Body of pancreas (tissue), 4 donors: ENCODE data around the gene FLRT2. TPM values are rescaled to one million over a fixed set of nuclear protein-coding genes. Genes with fewer than 3 reads are reported as not detected.

Source experiments
- ATAC-seq: fragments of 150-250 bp; one replicate; pipeline ENCODE4 v1.9.1; 2016
- DNase-seq, 4 donors: peaks; one replicate each; pipeline ENCODE4 v3.0.0-alpha.2; 2019
- H3K27ac ChIP-seq, 4 donors: fragments of 200-600 bp; sonication (generic); 1 replicate in 3 of 4; 2 replicates in 1 of 4; pipeline versions ENCODE4 v1.5.1 to v1.6.1; 2016 to 2019; ENCODE audit warnings: mild to moderate bottlenecking in 1 of 4, mixed read lengths in 1 of 4, moderate library complexity in 1 of 4
- H3K27me3 ChIP-seq, 2 donors: fragments of 200-600 bp; sonication (generic); one replicate each; pipeline ENCODE4 v1.6.0; 2016; ENCODE audit warnings: mild to moderate bottlenecking in 1 of 2
- H3K36me3 ChIP-seq, 2 donors: fragments of 200-600 bp; sonication (generic); replicated peaks in 1 of 2; 2 replicates each; pipeline ENCODE4 v1.5.1; 2016; ENCODE audit warnings: low read depth in 2 of 2; ENCODE audit not compliant: insufficient read depth in 1 of 2
- H3K4me1 ChIP-seq: fragments of 200-600 bp; sonication (generic); one replicate; pipeline ENCODE4 v1.6.0; 2016
- H3K4me3 ChIP-seq, 2 donors: fragments of 200-600 bp; sonication (generic); 1 replicate in 1 of 2; 2 replicates in 1 of 2; pipeline ENCODE4 v1.5.1; 2016 to 2019
- H3K9me3 ChIP-seq, 3 donors: fragments of 200-600 bp; sonication (generic); 1 replicate in 2 of 3; 2 replicates in 1 of 3; pipeline ENCODE4 v1.5.1; 2016
- CTCF ChIP-seq, 7 experiments: fragments of 450-650 bp in 4 of 7; fragments of 200-600 bp in 3 of 7; sonication (generic) in 3 of 7; IDR thresholded peaks; one replicate each; pipeline ENCODE4 v1.5.1; 2016 to 2019; ENCODE audit warnings: antibody characterized with exemption in 7 of 7
- POLR2A ChIP-seq, 3 donors: fragments of 450-650 bp; IDR thresholded peaks; one replicate each; pipeline ENCODE4 v1.6.1; 2016; ENCODE audit warnings: antibody characterized with exemption in 3 of 3, mild to moderate bottlenecking in 2 of 3
- WGBS, 2 donors: methylation state at CpG; one replicate each; pipeline ENCODE4 v1.1.5; 2017; 5-methylcytosine and 5-hydroxymethylcytosine counted together
- intact Hi-C: fragments of 100-400 bp; cut with DNase I; formaldehyde crosslinking; loops from one replicate; pipeline ENCODE4 v1.15.1; 2023
- total RNA-seq, 2 donors: library from RNA; depleted of rRNA; stranded (reverse); fragments of >200 nt; gene quantifications; one replicate each; pipeline ENCODE4 v1.1.0, GENCODE V29; 2016

Gene FLRT2
- total RNA-seq, 2 donors from 2014 or later: 37.6 to 114 TPM

- Histone ChIP-seq H3K27ac (peak overlapping the region in 1 of 4 donors; percentile 2), H3K36me3 (peaks cover 3 to 10% of the 10 kb centered on the region in 2 donors), H3K4me1 (peaks cover 23% of the 10 kb centered on the region), H3K4me3 (no peak overlapping the region), H3K27me3 (no peaks in the 10 kb centered on the region), H3K9me3 (no peaks in the 10 kb centered on the region)
- intact Hi-C loops: no loop called here
- ATAC-seq (peak; percentile 13), DNase-seq (no peak)
- TF ChIP-seq POLR2A (IDR thresholded peaks at IDR 0.05) (no peak), CTCF (IDR thresholded peaks at IDR 0.05) (no peak)
These were observed 60.8 kb downstream of the FLRT2 start for GRCh38 chr14:85590784-85591183.

- peaks cover 4 to 10% of the 10 kb centered on the region in 2 donors for H3K36me3 ChIP-seq
- H3K4me3 ChIP-seq: no peak overlapping the region
- H3K4me1 ChIP-seq: peaks cover 29% of the 10 kb centered on the region
- intact Hi-C loops: no loop called here
- DNase-seq (no peak), ATAC-seq (no peak)
- TF ChIP-seq POLR2A (IDR thresholded peaks at IDR 0.05) (no peak), CTCF (IDR thresholded peaks at IDR 0.05) (no peak)
- 85 to 89% methylated on average over 3 of the region's 3 CpGs for WGBS, 2 donors
- H3K27ac ChIP-seq: no peak overlapping the region
- no peaks in the 10 kb centered on the region for H3K27me3 ChIP-seq
- H3K9me3 ChIP-seq: no peaks in the 10 kb centered on the region
These were observed 64.3 kb downstream of the FLRT2 start for GRCh38 chr14:85594217-85594616.

GRCh38 chr14:85595981-85596380, 66.0 kb downstream of the FLRT2 start:
- ATAC-seq: no peak
- no peaks in the 10 kb centered on the region for H3K27me3 ChIP-seq
- intact Hi-C loops: no loop called here
- TF ChIP-seq POLR2A (IDR thresholded peaks at IDR 0.05) (no peak), CTCF (IDR thresholded peaks at IDR 0.05) (no peak)
- DNase-seq: no peak
- peaks cover 2 to 10% of the 10 kb centered on the region in 2 donors for H3K36me3 ChIP-seq
- no peak overlapping the region for H3K4me3 ChIP-seq
- H3K9me3 ChIP-seq: no peaks in the 10 kb centered on the region
- no peak overlapping the region for H3K27ac ChIP-seq
- peaks cover 25% of the 10 kb centered on the region for H3K4me1 ChIP-seq
- 65 to 73% methylated on average over 10 of the region's 10 CpGs for WGBS, 2 donors

- WGBS, 2 donors: 25 to 26% methylated on average over 4 of the region's 4 CpGs
- Histone ChIP-seq H3K4me1 (peaks cover 30% of the 10 kb centered on the region), H3K27ac (peak overlapping the region in 1 of 4 donors; percentile 18), H3K36me3 (peaks cover 2 to 10% of the 10 kb centered on the region in 2 donors), H3K9me3 (no peaks in the 10 kb centered on the region), H3K4me3 (no peak overlapping the region), H3K27me3 (no peaks in the 10 kb centered on the region)
- DNase-seq (no peak), ATAC-seq (no peak)
- no peak for TF ChIP-seq CTCF (IDR thresholded peaks at IDR 0.05)
- TF ChIP-seq POLR2A (IDR thresholded peaks at IDR 0.05): no peak
- intact Hi-C loops: no loop called here
These were observed 66.6 kb downstream of the FLRT2 start for GRCh38 chr14:85596562-85596961.

- no peak for ATAC-seq
- Histone ChIP-seq H3K36me3 (peaks cover 2 to 6% of the 10 kb centered on the region in 2 donors), H3K4me1 (peaks cover 30% of the 10 kb centered on the region), H3K27ac (no peak overlapping the region), H3K27me3 (no peaks in the 10 kb centered on the region), H3K4me3 (no peak overlapping the region), H3K9me3 (no peaks in the 10 kb centered on the region)
- no peak for DNase-seq
- 91 to 95% methylated on average over 3 of the region's 3 CpGs for WGBS, 2 donors
- TF ChIP-seq POLR2A (IDR thresholded peaks at IDR 0.05) (no peak), CTCF (IDR thresholded peaks at IDR 0.05) (no peak)
- intact Hi-C loops: no loop called here
These were observed 67.8 kb downstream of the FLRT2 start for GRCh38 chr14:85597701-85598100.
